Renal pelvis (tissue), 4 donors: ENCODE data around the gene RUNX1. TPM values are rescaled to one million over a fixed set of nuclear protein-coding genes. Genes with fewer than 3 reads are reported as not detected.

Experiments used
- DNase-seq: peaks from one replicate; pipeline ENCODE4 v3.0.0-alpha.2; 2013
- polyA plus RNA-seq, 3 donors: library from polyadenylated mRNA; unstranded; fragments of 120-200 nt; gene quantifications; one replicate each; pipeline ENCODE4 v1.2.1, GENCODE V29; 2013; ENCODE audit not compliant: insufficient read length in 3 of 3

RUNX1 gene
- polyA plus RNA-seq, 3 donors: 2.2 to 3.1 (median 2.6) TPM

- no peak for DNase-seq
These were observed 10.3 kb downstream of the RUNX1 start for GRCh38 chr21:35038772-35039319.

- DNase-seq: no peak
These were observed 11.7 kb downstream of the RUNX1 start for GRCh38 chr21:35037384-35037765.

- no peak for DNase-seq
These were observed 12.4 kb downstream of the RUNX1 start for GRCh38 chr21:35036465-35037383.

- no peak for DNase-seq
These were observed 13.5 kb downstream of the RUNX1 start for GRCh38 chr21:35035581-35035980.

GRCh38 chr21:35035116-35035515, 14.0 kb downstream of the RUNX1 start:
- DNase-seq: no peak

GRCh38 chr21:35034203-35034926, 14.7 kb downstream of the RUNX1 start:
- DNase-seq: no peak

GRCh38 chr21:35032474-35033263, 16.4 kb downstream of the RUNX1 start:
- no peak for DNase-seq

- no peak for DNase-seq
These were observed 20.6 kb downstream of the RUNX1 start for GRCh38 chr21:35028451-35028978.

- DNase-seq: no peak
These were observed 21.3 kb downstream of the RUNX1 start for GRCh38 chr21:35027563-35028450.

GRCh38 chr21:35026617-35027562, 22.2 kb downstream of the RUNX1 start:
- DNase-seq: no peak

- DNase-seq: no peak
These were observed 23.0 kb downstream of the RUNX1 start for GRCh38 chr21:35026153-35026500.

GRCh38 chr21:35025206-35026152, 23.6 kb downstream of the RUNX1 start:
- no peak for DNase-seq

- no peak for DNase-seq
These were observed 24.6 kb downstream of the RUNX1 start for GRCh38 chr21:35024513-35024912.

- DNase-seq: no peak
These were observed 25.1 kb downstream of the RUNX1 start for GRCh38 chr21:35024071-35024420.

GRCh38 chr21:35023396-35024070, 25.6 kb downstream of the RUNX1 start:
- no peak for DNase-seq

- DNase-seq: no peak
These were observed 27.6 kb downstream of the RUNX1 start for GRCh38 chr21:35021546-35021945.

- no peak for DNase-seq
These were observed 28.2 kb downstream of the RUNX1 start for GRCh38 chr21:35020902-35021301.

GRCh38 chr21:35020436-35020835, 28.7 kb downstream of the RUNX1 start:
- DNase-seq: no peak
